Measurements from ENCODE around the gene SNX18. TPM values are rescaled to one million over a fixed set of nuclear protein-coding genes. Genes with fewer than 3 reads are reported as not detected.

SNX18 gene
- total RNA-seq, 1 experiment from 2014 or later, result 14.3 TPM

- no TSS peak for BruUV-seq (replicated peaks)
- Histone ChIP-seq H3K27ac (ENCODE audit: low read length) (peak overlapping the region; percentile 37), H3K9ac (ENCODE audit: low read length) (no peak overlapping the region), H3K79me2 (ENCODE audit: low read length) (peaks cover 65% of the 10 kb centered on the region), H3F3A (ENCODE audit: low read length, unreplicated experiment) (no peaks in the 10 kb centered on the region), H3K36me3 (ENCODE audit: low read depth, low read length) (no peaks in the 10 kb centered on the region), H2AFZ (ENCODE audit: low read length) (no peak overlapping the region), H3K4me3 (ENCODE audit: low read length) (peak overlapping the region; percentile 7; the same call in 1 of the 2 replicates), H3K9me2 (replicated peaks; ENCODE audit: low read length) (no peaks in the 10 kb centered on the region), H3K27me3 (ENCODE audit: low read length) (no peaks in the 10 kb centered on the region), H3K4me1 (ENCODE audit: insufficient read depth, low read length) (peaks cover 24% of the 10 kb centered on the region), H3K9me3 (ENCODE audit: low read length) (no peaks in the 10 kb centered on the region), H3K4me2 (ENCODE audit: low read length) (peak overlapping the region; percentile 60), H4K20me1 (ENCODE audit: low read length) (no peaks in the 10 kb centered on the region)
- CTCF ChIA-PET, result no interaction called here
- POLR2A ChIA-PET (ENCODE audit: unreplicated experiment), result no interaction called here
- ATAC-seq (peak; percentile 90), DNase-seq (peak; percentile 60)
- no peak for TF ChIP-seq CTCF (conservative IDR thresholded peaks at IDR 0.05; ENCODE audit: low read depth, low read length)
- no peak for TF ChIP-seq EZH2 (IDR thresholded peaks at IDR 0.05; ENCODE audit: low read length, unreplicated experiment)
- TF ChIP-seq EZH2phosphoT487 (IDR thresholded peaks at IDR 0.05; ENCODE audit: borderline replicate concordance, low read length), result no peak
- intact Hi-C loops (cut with micrococcal nuclease), result no loop called here
Observed at GRCh38 chr5:54531546-54531945, 14.0 kb downstream of the SNX18 start.

DNA sequence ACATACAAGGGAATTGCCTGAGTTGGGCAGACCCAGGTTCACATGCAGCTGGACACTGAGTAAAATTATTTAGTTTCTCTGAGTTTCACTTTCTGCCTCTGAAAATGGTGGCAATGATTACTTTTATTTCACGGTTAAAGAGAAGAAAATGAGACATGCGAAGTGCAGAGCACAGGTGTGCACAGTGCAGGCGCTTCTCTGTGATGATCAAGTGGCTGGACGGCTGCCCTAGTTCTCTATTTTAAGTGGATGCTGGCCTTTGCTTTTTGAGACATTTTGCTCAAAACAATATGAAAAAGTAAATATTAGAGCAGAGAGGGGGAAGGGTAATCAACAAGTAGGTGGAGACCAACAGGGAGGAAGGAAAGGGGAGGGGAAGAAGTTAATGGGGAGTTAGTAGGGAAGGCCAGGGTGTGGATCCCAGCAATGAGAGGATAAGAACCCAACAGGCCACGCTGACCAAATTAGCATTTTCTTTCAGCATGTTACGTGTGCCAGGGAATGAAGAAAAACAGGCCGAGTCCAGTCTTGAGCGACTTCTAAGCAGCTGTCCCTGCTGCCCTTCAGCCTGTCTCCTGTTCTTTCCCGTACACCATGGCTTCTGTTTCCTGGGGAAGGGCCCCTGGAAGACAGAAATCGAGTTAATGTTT lies 16.1 kb downstream of the SNX18 start:
- Histone ChIP-seq H2AFZ (ENCODE audit: low read length) (no peak overlapping the region), H3F3A (ENCODE audit: low read length, unreplicated experiment) (no peaks in the 10 kb centered on the region), H3K27ac (ENCODE audit: low read length) (no peak overlapping the region), H3K4me3 (ENCODE audit: low read length) (no peak overlapping the region), H3K9ac (ENCODE audit: low read length) (no peak overlapping the region), H3K4me2 (ENCODE audit: low read length) (no peak overlapping the region), H3K9me3 (ENCODE audit: low read length) (no peaks in the 10 kb centered on the region), H3K79me2 (ENCODE audit: low read length) (peaks cover 44% of the 10 kb centered on the region), H3K27me3 (ENCODE audit: low read length) (no peaks in the 10 kb centered on the region), H4K20me1 (ENCODE audit: low read length) (no peaks in the 10 kb centered on the region), H3K9me2 (replicated peaks; ENCODE audit: low read length) (no peaks in the 10 kb centered on the region), H3K36me3 (ENCODE audit: low read depth, low read length) (no peaks in the 10 kb centered on the region), H3K4me1 (ENCODE audit: insufficient read depth, low read length) (peaks cover 24% of the 10 kb centered on the region)
- ChIA-PET CTCF (no interaction called here), POLR2A (ENCODE audit: unreplicated experiment) (no interaction called here)
- DNase-seq (no peak), ATAC-seq (no peak)
- TF ChIP-seq EZH2 (IDR thresholded peaks at IDR 0.05; ENCODE audit: low read length, unreplicated experiment), result no peak
- no peak for TF ChIP-seq EZH2phosphoT487 (IDR thresholded peaks at IDR 0.05; ENCODE audit: borderline replicate concordance, low read length)
- TF ChIP-seq CTCF (conservative IDR thresholded peaks at IDR 0.05; ENCODE audit: low read depth, low read length), result no peak
- no TSS peak for BruUV-seq (replicated peaks)
- intact Hi-C loops (cut with micrococcal nuclease), result no loop called here

GRCh38 chr5:54534191-54535004 lies 16.8 kb downstream of the SNX18 start:
- no TSS peak for BruUV-seq (replicated peaks)

More at GRCh38 chr5:54534191-54535004, 16.8 kb downstream of the SNX18 start:
- intact Hi-C loops (cut with micrococcal nuclease), result no loop called here
- no peak for ATAC-seq
- Histone ChIP-seq H3K27me3 (ENCODE audit: low read length) (no peaks in the 10 kb centered on the region), H3K4me1 (ENCODE audit: insufficient read depth, low read length) (peaks cover 24% of the 10 kb centered on the region), H3K9ac (ENCODE audit: low read length) (no peak overlapping the region), H4K20me1 (ENCODE audit: low read length) (no peaks in the 10 kb centered on the region), H2AFZ (ENCODE audit: low read length) (no peak overlapping the region), H3F3A (ENCODE audit: low read length, unreplicated experiment) (no peaks in the 10 kb centered on the region), H3K4me3 (ENCODE audit: low read length) (no peak overlapping the region), H3K9me2 (replicated peaks; ENCODE audit: low read length) (no peaks in the 10 kb centered on the region), H3K79me2 (ENCODE audit: low read length) (peaks cover 37% of the 10 kb centered on the region), H3K27ac (ENCODE audit: low read length) (no peak overlapping the region), H3K36me3 (ENCODE audit: low read depth, low read length) (no peaks in the 10 kb centered on the region), H3K4me2 (ENCODE audit: low read length) (no peak overlapping the region), H3K9me3 (ENCODE audit: low read length) (no peaks in the 10 kb centered on the region)
- CTCF ChIA-PET, result no interaction called here
- DNase-seq, result no peak
- TF ChIP-seq CTCF (conservative IDR thresholded peaks at IDR 0.05; ENCODE audit: low read depth, low read length) (no peak), EZH2 (IDR thresholded peaks at IDR 0.05; ENCODE audit: low read length, unreplicated experiment) (no peak), EZH2phosphoT487 (IDR thresholded peaks at IDR 0.05; ENCODE audit: borderline replicate concordance, low read length) (no peak)
- POLR2A ChIA-PET (ENCODE audit: unreplicated experiment), result interaction anchor here (0.6 kb wide), 1 partner anchor 14 kb away, joined by 4 read pairs; no protein-coding TSS in a partner anchor
